GM10266 (cell line): ENCODE data around the gene CRACR2B.

Source experiments
- DNase-seq: peaks from one replicate; pipeline ENCODE4 v3.0.0; 2012; ENCODE audit errors: extremely low spot score
- TF ChIP-seq, protein P1 (sequence below): IDR thresholded peaks from 2 replicates; pipeline ENCODE4 v1.5.1; 2012; ENCODE audit warnings: mild to moderate bottlenecking, low read depth; ENCODE audit not compliant: control insufficient read depth, insufficient read depth; ENCODE audit errors: missing control alignments

The CRACR2B gene

GRCh38 chr11:862081-862661 is 34.5 kb downstream of the CRACR2B start:
- DNase-seq: no peak
- TF ChIP-seq, protein P1, sequence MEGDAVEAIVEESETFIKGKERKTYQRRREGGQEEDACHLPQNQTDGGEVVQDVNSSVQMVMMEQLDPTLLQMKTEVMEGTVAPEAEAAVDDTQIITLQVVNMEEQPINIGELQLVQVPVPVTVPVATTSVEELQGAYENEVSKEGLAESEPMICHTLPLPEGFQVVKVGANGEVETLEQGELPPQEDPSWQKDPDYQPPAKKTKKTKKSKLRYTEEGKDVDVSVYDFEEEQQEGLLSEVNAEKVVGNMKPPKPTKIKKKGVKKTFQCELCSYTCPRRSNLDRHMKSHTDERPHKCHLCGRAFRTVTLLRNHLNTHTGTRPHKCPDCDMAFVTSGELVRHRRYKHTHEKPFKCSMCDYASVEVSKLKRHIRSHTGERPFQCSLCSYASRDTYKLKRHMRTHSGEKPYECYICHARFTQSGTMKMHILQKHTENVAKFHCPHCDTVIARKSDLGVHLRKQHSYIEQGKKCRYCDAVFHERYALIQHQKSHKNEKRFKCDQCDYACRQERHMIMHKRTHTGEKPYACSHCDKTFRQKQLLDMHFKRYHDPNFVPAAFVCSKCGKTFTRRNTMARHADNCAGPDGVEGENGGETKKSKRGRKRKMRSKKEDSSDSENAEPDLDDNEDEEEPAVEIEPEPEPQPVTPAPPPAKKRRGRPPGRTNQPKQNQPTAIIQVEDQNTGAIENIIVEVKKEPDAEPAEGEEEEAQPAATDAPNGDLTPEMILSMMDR: no peak

GRCh38 chr11:862696-863022 is 34.9 kb downstream of the CRACR2B start:
- DNase-seq: no peak
- TF ChIP-seq, protein P1: no peak

DNA sequence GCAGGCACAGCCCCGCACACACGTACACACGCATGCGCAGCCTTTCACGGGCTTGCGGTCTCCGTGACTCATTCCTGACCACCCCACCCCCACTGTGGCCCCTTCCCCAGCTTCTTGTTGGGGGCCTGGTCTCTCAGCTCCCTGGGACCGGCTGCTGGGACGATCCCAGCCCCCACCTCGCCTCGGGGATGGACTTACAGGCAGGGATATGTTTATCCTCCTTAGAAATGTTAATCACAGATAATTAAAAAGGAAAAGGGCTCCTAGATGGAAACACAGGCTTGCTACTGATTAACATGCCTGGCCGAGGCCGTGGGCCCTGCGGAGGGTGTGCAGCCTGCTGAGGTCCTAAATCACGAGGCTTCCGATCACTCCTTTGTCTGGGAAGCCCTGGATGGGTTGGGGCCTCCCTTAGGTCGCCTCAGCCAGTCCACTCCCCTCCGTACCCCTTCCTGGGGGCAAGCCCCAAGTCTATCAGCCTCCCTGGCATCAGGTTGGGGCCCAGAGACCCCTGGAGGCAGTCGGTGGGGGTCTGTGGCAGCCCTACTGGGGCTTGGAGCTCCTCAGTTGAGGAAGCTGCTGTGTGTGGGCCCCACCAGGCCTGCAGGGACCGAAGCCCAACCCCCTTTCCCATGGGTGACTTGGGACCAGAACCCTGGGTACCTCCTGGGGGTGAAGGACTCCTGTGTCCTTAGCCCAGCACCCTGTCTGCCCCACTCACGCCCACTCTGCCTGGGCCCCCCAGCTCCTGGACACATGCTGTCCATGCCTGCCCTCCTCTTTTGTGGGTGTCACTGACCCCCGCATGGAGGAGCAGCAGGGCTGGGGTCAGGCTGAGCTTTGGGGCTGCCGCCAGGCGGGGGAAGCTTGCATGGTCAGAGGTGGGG is 35.5 kb downstream of the CRACR2B start:
- TF ChIP-seq, protein P1: no peak
- DNase-seq: no peak

GRCh38 chr11:863910-864827 is 36.5 kb downstream of the CRACR2B start:
- DNase-seq: no peak
- TF ChIP-seq, protein P1: no peak

DNA sequence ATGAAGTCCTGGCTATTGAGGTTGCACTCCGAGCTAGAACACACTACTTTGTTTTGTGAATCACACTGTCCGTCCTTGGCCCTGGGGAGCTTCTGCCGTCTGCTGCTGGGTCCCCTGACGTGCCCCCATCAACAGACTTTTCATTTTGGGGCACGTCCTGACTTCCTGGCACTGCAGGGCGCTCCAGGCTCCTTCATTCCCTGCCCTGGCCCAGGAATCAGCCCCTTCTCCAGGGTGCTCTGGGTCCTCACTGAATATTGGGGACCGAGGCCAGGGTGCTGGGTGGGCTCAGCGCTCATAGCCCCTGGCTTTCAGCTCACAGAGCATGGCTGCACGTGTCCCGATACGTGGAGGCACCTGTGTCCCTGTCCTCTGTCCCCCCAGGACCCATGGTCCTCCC is 37.2 kb downstream of the CRACR2B start:
- DNase-seq: no peak

GRCh38 chr11:865462-866430 is 38.0 kb downstream of the CRACR2B start:
- TF ChIP-seq, protein P1: no peak
- DNase-seq: no peak

More for the DNA sequence above, 37.2 kb downstream of the CRACR2B start:
- TF ChIP-seq, protein P1: no peak
